GM23338 (cell line): ENCODE data around the gene CCIN. TPM values are rescaled to one million over a fixed set of nuclear protein-coding genes. Genes with fewer than 3 reads are reported as not detected.
"Not testable (repeated sequence)": the region's sequence is repeated elsewhere in the genome, so short reads cannot be mapped to it uniquely, and the experiment has no call there.

ENCODE experiments used
- ATAC-seq: fragments of 200-7000 bp; cut with Tn5 transposase; 3 replicates; pipeline ENCODE4 v1.9.1; 2020
- DNase-seq: peaks from one replicate; pipeline ENCODE4 v3.0.0-alpha.2; 2015; ENCODE audit warnings: low spot score
- H2AFZ ChIP-seq: fragments of 200-600 bp; sonication (generic); 2 replicates; pipeline ENCODE4 v1.8.0; 2016; ENCODE audit warnings: antibody characterized with exemption, mild to moderate bottlenecking, moderate library complexity
- H3F3A ChIP-seq: fragments of 200-600 bp; sonication (generic); replicated peaks from 2 replicates; pipeline ENCODE4 v1.8.0; 2017; ENCODE audit warnings: antibody characterized with exemption, mixed run types, low read depth
- H3K27ac ChIP-seq: fragments of 200-600 bp; sonication (generic); 2 replicates; pipeline ENCODE4 v1.6.1; 2016; ENCODE audit warnings: low read depth
- H3K27me3 ChIP-seq: fragments of 200-600 bp; sonication (generic); 2 replicates; pipeline ENCODE4 v1.8.0; 2016; ENCODE audit warnings: mild to moderate bottlenecking, mixed run types, moderate library complexity; ENCODE audit not compliant: insufficient read depth
- H3K36me3 ChIP-seq: fragments of 200-600 bp; sonication (generic); 2 replicates; pipeline ENCODE4 v1.8.0; 2016; ENCODE audit warnings: mild to moderate bottlenecking; ENCODE audit not compliant: insufficient read depth
- H3K4me1 ChIP-seq: fragments of 200-600 bp; sonication (generic); 2 replicates; pipeline ENCODE4 v1.8.0; 2016; ENCODE audit warnings: mild to moderate bottlenecking, moderate library complexity; ENCODE audit not compliant: insufficient read depth
- H3K4me2 ChIP-seq: fragments of 200-600 bp; sonication (generic); 2 replicates; pipeline ENCODE4 v1.7.1; 2017; ENCODE audit warnings: mixed run types
- H3K4me3 ChIP-seq: fragments of 200-600 bp; sonication (generic); 2 replicates; pipeline ENCODE4 v1.6.1; 2016; ENCODE audit warnings: mixed run types
- H3K79me2 ChIP-seq: fragments of 200-600 bp; sonication (generic); replicated peaks from 2 replicates; pipeline ENCODE4 v1.8.0; 2017; ENCODE audit warnings: mild to moderate bottlenecking; ENCODE audit not compliant: insufficient read depth
- H3K9me2 ChIP-seq: fragments of 200-600 bp; sonication (generic); 2 replicates; pipeline ENCODE4 v1.8.0; 2017; ENCODE audit not compliant: insufficient read depth
- H4K20me1 ChIP-seq: fragments of 200-600 bp; sonication (generic); replicated peaks from 2 replicates; pipeline ENCODE4 v1.8.0; 2017; ENCODE audit warnings: mild to moderate bottlenecking; ENCODE audit not compliant: insufficient read depth
- H3K27ac Mint-ChIP-seq: 2 replicates; pipeline ENCODE4 v1.8.0; 2020; ENCODE audit warnings: inconsistent platforms, mild to moderate bottlenecking, moderate library complexity, mixed read lengths
- H3K27me3 Mint-ChIP-seq: 3 replicates; pipeline ENCODE4 v1.8.0; 2022; ENCODE audit warnings: low read depth, mild to moderate bottlenecking, moderate library complexity, mixed read lengths, inconsistent platforms; ENCODE audit not compliant: insufficient read depth, poor library complexity
- H3K36me3 Mint-ChIP-seq: 3 replicates; pipeline ENCODE4 v1.8.0; 2021; ENCODE audit warnings: low read depth, mild to moderate bottlenecking, inconsistent platforms, moderate library complexity, mixed read lengths
- H3K4me1 Mint-ChIP-seq: 3 replicates; pipeline ENCODE4 v1.8.0; 2020; ENCODE audit warnings: mild to moderate bottlenecking, inconsistent platforms, mixed read lengths
- H3K4me3 Mint-ChIP-seq: 3 replicates; pipeline ENCODE4 v1.8.0; 2021; ENCODE audit warnings: moderate library complexity, mild to moderate bottlenecking, inconsistent platforms, mixed read lengths
- H3K9me3 Mint-ChIP-seq: 3 replicates; pipeline ENCODE4 v1.8.0; 2020; ENCODE audit warnings: moderate library complexity, mild to moderate bottlenecking, inconsistent platforms, mixed read lengths
- CREB1 ChIP-seq: fragments of 250-450 bp; sonication (Bioruptor Pico); IDR thresholded peaks from 2 replicates; pipeline ENCODE4 v1.5.0; 2020; ENCODE audit warnings: low read depth, mild to moderate bottlenecking, moderate library complexity
- EZH2 ChIP-seq: fragments of 200-600 bp; sonication (generic); IDR thresholded peaks from one replicate; pipeline ENCODE4 v1.8.0; 2017; ENCODE audit warnings: antibody characterized with exemption, mild to moderate bottlenecking, low read depth; ENCODE audit not compliant: unreplicated experiment
- EZH2phosphoT487 ChIP-seq: fragments of 200-600 bp; sonication (generic); IDR thresholded peaks from one replicate; pipeline ENCODE4 v1.8.1; 2018; ENCODE audit warnings: antibody characterized with exemption; ENCODE audit not compliant: unreplicated experiment
- JUNB ChIP-seq: IDR thresholded peaks from one replicate; pipeline ENCODE4 v1.6.1; 2016; ENCODE audit warnings: antibody characterized with exemption; ENCODE audit not compliant: unreplicated experiment
- NANOG ChIP-seq: IDR thresholded peaks from 2 replicates; pipeline ENCODE4 v1.6.1; 2016; ENCODE audit warnings: antibody characterized with exemption, borderline replicate concordance
- STAT1 ChIP-seq: IDR thresholded peaks from one replicate; pipeline ENCODE4 v1.6.1; 2016; ENCODE audit warnings: antibody characterized with exemption; ENCODE audit not compliant: unreplicated experiment
- ZNF331 ChIP-seq: fragments of 250-450 bp; sonication (Bioruptor Pico); IDR thresholded peaks from 2 replicates; pipeline ENCODE4 v1.5.0; 2020; ENCODE audit warnings: low read depth, mild to moderate bottlenecking, moderate library complexity
- polyA plus RNA-seq: library from polyadenylated mRNA; unstranded; fragments of >200 nt; fragmentation: Nextera tagmentation; extraction: Ambion mirVana; gene quantifications from 2 replicates; pipeline ENCODE4 v1.2.1, GENCODE V29; 2016
- total RNA-seq: library from RNA; depleted of rRNA; stranded (reverse); fragments of >200 nt; shearing (Covaris generic); gene quantifications from 2 replicates; pipeline ENCODE4 v1.2.3, GENCODE V29; 2014
- TF ChIP-seq, protein P1 (sequence below): IDR thresholded peaks from 2 replicates; pipeline ENCODE4 v1.6.1; 2016; ENCODE audit warnings: antibody characterized with exemption
- TF ChIP-seq, protein P2 (sequence below): IDR thresholded peaks from one replicate; pipeline ENCODE4 v1.6.1; 2018; ENCODE audit warnings: antibody characterized with exemption; ENCODE audit not compliant: unreplicated experiment
- TF ChIP-seq, protein P3 (sequence below), 2 experiments: fragments of 200-600 bp in 1 of 2; sonication (generic) in 1 of 2; conservative IDR thresholded peaks; 2 replicates each; pipeline versions ENCODE4 v1.5.1 to v1.6.1; 2016 to 2017; ENCODE audit warnings: antibody characterized with exemption in 2 of 2, low read depth in 2 of 2, mild to moderate bottlenecking in 2 of 2, moderate library complexity in 1 of 2

CCIN gene
- total and polyA plus RNA-seq, 2 experiments from 2014 or later, result 0.14 TPM; not detected in 1

DNA sequence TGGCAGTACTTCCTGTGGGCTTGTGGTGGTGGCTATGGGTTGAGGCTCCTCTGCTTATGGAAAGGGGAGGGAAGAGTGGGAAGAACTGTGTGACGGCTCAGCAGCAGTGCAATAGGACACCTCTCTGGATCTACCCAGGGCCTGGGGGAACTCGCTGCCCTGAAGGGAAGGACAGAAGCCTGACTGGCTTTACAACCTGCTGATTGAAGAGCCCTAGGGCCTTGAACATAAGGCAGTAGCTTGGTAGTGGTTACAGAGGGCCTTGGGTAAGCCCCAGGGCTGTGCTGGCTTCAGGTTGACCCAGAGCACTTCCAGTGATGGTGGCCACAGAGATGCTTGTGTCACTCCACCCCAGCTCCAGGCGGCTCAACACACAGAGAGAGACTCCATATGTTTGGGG, 5.5 kb downstream of the CCIN start:
- Histone ChIP-seq H3K4me3 (no peak overlapping the region), H4K20me1 (no peaks in the 10 kb centered on the region), H3K79me2 (no peaks in the 10 kb centered on the region), H3F3A (no peaks in the 10 kb centered on the region), H3K27ac (no peak overlapping the region), H3K27me3 (no peaks in the 10 kb centered on the region), H3K4me1 (no peaks in the 10 kb centered on the region), H3K4me2 (no peak overlapping the region), H3K36me3 (no peaks in the 10 kb centered on the region), H2AFZ (no peak overlapping the region), H3K9me2 (0 out of 2 replicates have a peak, but pooled peaks cover 2% of the 10 kb centered on the region)
- Mint-ChIP-seq H3K4me1 (peaks cover 4% of the 10 kb centered on the region; the same call in 2 of the 3 replicates), H3K4me3 (no peak overlapping the region), H3K27me3 (peaks cover 4% of the 10 kb centered on the region), H3K9me3 (peaks cover 11% of the 10 kb centered on the region), H3K36me3 (no peaks in the 10 kb centered on the region), H3K27ac (no peak overlapping the region)
- DNase-seq (no peak), ATAC-seq (peak; percentile 89)
- no peak for TF ChIP-seq EZH2
- TF ChIP-seq, protein P1, sequence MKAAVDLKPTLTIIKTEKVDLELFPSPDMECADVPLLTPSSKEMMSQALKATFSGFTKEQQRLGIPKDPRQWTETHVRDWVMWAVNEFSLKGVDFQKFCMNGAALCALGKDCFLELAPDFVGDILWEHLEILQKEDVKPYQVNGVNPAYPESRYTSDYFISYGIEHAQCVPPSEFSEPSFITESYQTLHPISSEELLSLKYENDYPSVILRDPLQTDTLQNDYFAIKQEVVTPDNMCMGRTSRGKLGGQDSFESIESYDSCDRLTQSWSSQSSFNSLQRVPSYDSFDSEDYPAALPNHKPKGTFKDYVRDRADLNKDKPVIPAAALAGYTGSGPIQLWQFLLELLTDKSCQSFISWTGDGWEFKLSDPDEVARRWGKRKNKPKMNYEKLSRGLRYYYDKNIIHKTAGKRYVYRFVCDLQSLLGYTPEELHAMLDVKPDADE, result no peak
- TF ChIP-seq JUNB, result no peak
- TF ChIP-seq EZH2phosphoT487, result no peak
- TF ChIP-seq STAT1, result no peak
- no peak for TF ChIP-seq ZNF331
- TF ChIP-seq, protein P2, sequence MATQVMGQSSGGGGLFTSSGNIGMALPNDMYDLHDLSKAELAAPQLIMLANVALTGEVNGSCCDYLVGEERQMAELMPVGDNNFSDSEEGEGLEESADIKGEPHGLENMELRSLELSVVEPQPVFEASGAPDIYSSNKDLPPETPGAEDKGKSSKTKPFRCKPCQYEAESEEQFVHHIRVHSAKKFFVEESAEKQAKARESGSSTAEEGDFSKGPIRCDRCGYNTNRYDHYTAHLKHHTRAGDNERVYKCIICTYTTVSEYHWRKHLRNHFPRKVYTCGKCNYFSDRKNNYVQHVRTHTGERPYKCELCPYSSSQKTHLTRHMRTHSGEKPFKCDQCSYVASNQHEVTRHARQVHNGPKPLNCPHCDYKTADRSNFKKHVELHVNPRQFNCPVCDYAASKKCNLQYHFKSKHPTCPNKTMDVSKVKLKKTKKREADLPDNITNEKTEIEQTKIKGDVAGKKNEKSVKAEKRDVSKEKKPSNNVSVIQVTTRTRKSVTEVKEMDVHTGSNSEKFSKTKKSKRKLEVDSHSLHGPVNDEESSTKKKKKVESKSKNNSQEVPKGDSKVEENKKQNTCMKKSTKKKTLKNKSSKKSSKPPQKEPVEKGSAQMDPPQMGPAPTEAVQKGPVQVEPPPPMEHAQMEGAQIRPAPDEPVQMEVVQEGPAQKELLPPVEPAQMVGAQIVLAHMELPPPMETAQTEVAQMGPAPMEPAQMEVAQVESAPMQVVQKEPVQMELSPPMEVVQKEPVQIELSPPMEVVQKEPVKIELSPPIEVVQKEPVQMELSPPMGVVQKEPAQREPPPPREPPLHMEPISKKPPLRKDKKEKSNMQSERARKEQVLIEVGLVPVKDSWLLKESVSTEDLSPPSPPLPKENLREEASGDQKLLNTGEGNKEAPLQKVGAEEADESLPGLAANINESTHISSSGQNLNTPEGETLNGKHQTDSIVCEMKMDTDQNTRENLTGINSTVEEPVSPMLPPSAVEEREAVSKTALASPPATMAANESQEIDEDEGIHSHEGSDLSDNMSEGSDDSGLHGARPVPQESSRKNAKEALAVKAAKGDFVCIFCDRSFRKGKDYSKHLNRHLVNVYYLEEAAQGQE, result no peak
- no peak for TF ChIP-seq CREB1 (CRISPR knock-in tag)
- TF ChIP-seq, protein P3, sequence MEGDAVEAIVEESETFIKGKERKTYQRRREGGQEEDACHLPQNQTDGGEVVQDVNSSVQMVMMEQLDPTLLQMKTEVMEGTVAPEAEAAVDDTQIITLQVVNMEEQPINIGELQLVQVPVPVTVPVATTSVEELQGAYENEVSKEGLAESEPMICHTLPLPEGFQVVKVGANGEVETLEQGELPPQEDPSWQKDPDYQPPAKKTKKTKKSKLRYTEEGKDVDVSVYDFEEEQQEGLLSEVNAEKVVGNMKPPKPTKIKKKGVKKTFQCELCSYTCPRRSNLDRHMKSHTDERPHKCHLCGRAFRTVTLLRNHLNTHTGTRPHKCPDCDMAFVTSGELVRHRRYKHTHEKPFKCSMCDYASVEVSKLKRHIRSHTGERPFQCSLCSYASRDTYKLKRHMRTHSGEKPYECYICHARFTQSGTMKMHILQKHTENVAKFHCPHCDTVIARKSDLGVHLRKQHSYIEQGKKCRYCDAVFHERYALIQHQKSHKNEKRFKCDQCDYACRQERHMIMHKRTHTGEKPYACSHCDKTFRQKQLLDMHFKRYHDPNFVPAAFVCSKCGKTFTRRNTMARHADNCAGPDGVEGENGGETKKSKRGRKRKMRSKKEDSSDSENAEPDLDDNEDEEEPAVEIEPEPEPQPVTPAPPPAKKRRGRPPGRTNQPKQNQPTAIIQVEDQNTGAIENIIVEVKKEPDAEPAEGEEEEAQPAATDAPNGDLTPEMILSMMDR (conservative IDR thresholded peaks at IDR 0.05; ENCODE audit: low read depth in 2 of 2), result no peak
- TF ChIP-seq NANOG, result no peak

DNA sequence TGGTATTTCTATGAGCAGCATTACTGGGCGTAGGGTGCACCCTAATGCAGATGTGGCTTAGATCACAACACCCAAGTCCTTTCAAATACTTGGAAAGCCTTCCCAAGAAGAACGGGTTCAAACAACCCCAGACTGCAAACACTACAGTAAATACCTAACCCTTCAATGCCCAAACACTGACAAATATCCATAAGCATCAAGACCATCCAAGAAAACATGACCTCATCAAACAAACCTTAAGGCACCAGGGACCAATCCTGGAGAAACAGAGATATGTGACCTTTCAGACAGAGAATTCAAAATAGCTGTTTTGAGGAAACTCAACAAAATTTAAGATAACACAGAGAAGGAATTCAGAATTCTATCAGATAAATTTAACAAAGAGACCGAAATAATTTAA, 6.0 kb downstream of the CCIN start:
- not testable (repeated sequence) for H3K27me3 Mint-ChIP-seq, H3K9me2 ChIP-seq, H3K27ac Mint-ChIP-seq, H3K27me3 ChIP-seq, ATAC-seq, H3K4me2 ChIP-seq, H3K4me3 ChIP-seq, H3K36me3 Mint-ChIP-seq, H3K36me3 ChIP-seq, H3K79me2 ChIP-seq, H3K4me1 Mint-ChIP-seq, H3F3A ChIP-seq, DNase-seq, H4K20me1 ChIP-seq, H3K4me1 ChIP-seq, H3K4me3 Mint-ChIP-seq, H3K27ac ChIP-seq
- H3K9me3 Mint-ChIP-seq, result peaks cover 16% of the 10 kb centered on the region
- H2AFZ ChIP-seq, result 0 out of 2 replicates have a peak overlapping the region, but pooled peaks have one; percentile 23

DNA sequence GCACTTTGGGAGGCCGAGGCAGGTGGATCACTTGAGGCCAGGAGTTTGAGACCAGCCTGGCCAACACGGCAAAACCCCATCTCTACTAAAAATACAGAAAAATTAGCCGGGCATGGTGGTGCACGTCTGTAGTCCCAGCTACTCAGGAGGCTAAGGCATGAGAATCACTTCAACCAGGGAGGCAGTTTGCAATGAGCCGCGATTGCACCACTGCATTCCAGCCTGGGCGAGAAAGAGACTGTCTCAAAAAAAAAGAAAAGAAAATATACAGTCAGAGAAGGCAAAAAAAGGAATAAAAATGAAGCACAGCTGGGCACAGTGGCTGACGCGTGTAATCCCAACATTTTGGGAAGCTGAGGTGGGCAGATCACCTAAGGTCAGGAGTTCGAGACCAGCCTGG, 7.3 kb downstream of the CCIN start:
- not testable (repeated sequence) for H3K4me3 Mint-ChIP-seq, H3K36me3 ChIP-seq, H3K4me1 ChIP-seq, H3K79me2 ChIP-seq, H3K27me3 Mint-ChIP-seq, DNase-seq, H3K27me3 ChIP-seq, H3K27ac ChIP-seq, H4K20me1 ChIP-seq, H2AFZ ChIP-seq, H3F3A ChIP-seq, H3K27ac Mint-ChIP-seq, H3K36me3 Mint-ChIP-seq, ATAC-seq, H3K4me2 ChIP-seq, H3K4me3 ChIP-seq, H3K9me2 ChIP-seq, H3K4me1 Mint-ChIP-seq
- H3K9me3 Mint-ChIP-seq, result peaks cover 29% of the 10 kb centered on the region
